ENCODE measurements around the gene VPS11. TPM values are rescaled to one million over a fixed set of nuclear protein-coding genes. Genes with fewer than 3 reads are reported as not detected.

The VPS11 gene
- polyA plus RNA-seq, 3 donors = 28.6 to 56.6 (median 43.3) TPM

DNA sequence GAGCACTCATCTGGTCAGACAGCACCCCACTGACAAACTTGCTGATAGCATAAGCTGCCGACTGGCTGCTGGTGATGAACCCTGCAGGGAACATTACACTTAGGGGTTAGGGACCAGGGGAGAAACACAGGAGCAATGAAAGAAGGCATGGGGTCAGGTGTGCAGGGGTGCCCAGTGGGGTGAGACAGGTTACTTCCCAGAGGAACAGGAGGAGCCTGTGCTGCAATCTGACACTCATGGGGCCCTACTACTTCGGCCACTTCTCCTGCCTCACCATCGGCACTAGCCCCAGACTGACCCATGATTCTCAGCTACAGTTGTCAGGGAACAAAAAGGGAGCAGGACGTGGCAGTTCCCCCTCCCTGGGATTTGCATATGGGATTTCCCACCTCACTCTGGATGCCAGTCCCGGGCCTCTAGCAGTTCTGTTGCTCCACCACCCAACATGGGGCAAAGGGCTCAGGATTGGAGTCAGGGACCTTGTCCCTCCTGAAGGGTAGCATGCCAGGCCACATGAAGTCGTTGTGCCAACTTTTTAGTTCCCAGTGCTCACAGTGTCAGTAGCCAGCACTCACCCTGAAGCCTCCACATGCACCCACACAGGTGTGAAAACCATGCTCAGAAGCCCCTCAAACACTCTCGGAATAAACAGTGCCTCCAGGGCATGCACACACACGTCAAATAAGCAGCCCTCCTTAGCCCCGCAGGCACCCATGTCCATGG, 39.1 kb upstream of the VPS11 start:
- Histone ChIP-seq H4K20me1 (ENCODE audit: insufficient read depth, low read length) (no peaks in the 10 kb centered on the region), H3K9ac (ENCODE audit: insufficient read depth, low read length, poor library complexity, severe bottlenecking) (no peak overlapping the region), H3K4me2 (replicated peaks; ENCODE audit: extremely low read depth, low read length, poor library complexity, severe bottlenecking) (no peak overlapping the region), H3K4me1 (ENCODE audit: control insufficient read depth in 1 of 2, insufficient read depth in 2 of 2, low read length in 2 of 2) (peaks cover 8 to 15% of the 10 kb centered on the region in 2 donors), H3K36me3 (replicated peaks in 1 of 2; ENCODE audit: control insufficient read depth in 1 of 2, insufficient read depth in 2 of 2, low read length in 2 of 2) (peaks cover 21 to 30% of the 10 kb centered on the region in 2 donors), H3K27me3 (ENCODE audit: control insufficient read depth in 2 of 2, insufficient read depth in 2 of 2, low read length in 2 of 2) (no peaks in the 10 kb centered on the region), H3K79me2 (ENCODE audit: insufficient read depth, low read length) (peaks cover 3% of the 10 kb centered on the region), H2AFZ (ENCODE audit: insufficient read depth, low read depth, low read length, poor library complexity, severe bottlenecking) (no peak overlapping the region), H3K9me3 (replicated peaks in 1 of 2; ENCODE audit: control insufficient read depth in 1 of 2, insufficient read depth in 1 of 2, low read length in 2 of 2) (no peaks in the 10 kb centered on the region), H3K27ac (ENCODE audit: low read depth in 1 of 2, low read length in 2 of 2) (no peak overlapping the region), H3K4me3 (replicated peaks in 1 of 3; ENCODE audit: low read depth in 2 of 3, low read length in 3 of 3) (no peak overlapping the region)
- TF ChIP-seq CTCF (IDR thresholded peaks at IDR 0.05) = no peak
- 98% methylated on average over 6 of the region's 9 CpGs for WGBS (ENCODE audit: insufficient coverage)
- Mint-ChIP-seq H3K9me3 (no peaks in the 10 kb centered on the region), H3K4me3 (no peak overlapping the region), H3K4me1 (peaks cover 16% of the 10 kb centered on the region), H3K27me3 (ENCODE audit: low read depth in 3 of 3) (no peaks in the 10 kb centered on the region), H3K36me3 (peaks cover 29 to 31% of the 10 kb centered on the region in 2 donors), H3K27ac (peak overlapping the region in 1 of 7 donors; percentile 3)
- intact Hi-C loops (cut with micrococcal nuclease) = no loop called here
- DNase-seq = no peak

DNA sequence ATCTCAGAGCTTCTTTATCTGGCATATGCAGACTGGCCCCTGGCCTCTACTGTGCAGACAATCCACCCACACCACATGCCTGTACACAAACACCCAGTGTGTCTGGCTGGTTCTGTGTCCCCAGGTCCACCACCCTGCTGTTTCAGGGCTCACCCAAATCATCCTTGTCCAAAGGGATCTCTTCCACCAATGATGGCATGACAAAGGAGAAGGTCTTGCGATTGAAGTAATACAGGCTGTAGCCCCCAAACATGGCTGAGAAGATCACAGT, 38.6 kb upstream of the VPS11 start:
- H3K27me3 Mint-ChIP-seq (ENCODE audit: low read depth in 3 of 3) = no peaks in the 10 kb centered on the region
- no peak overlapping the region for H3K9ac ChIP-seq (ENCODE audit: insufficient read depth, low read length, poor library complexity, severe bottlenecking)
- H3K27ac ChIP-seq (ENCODE audit: low read depth in 1 of 2, low read length in 2 of 2) = no peak overlapping the region

More for the DNA sequence above, 38.6 kb upstream of the VPS11 start:
- Histone ChIP-seq H3K4me2 (replicated peaks; ENCODE audit: extremely low read depth, low read length, poor library complexity, severe bottlenecking) (no peak overlapping the region), H2AFZ (ENCODE audit: insufficient read depth, low read depth, low read length, poor library complexity, severe bottlenecking) (peak overlapping the region; percentile 100), H3K4me1 (ENCODE audit: control insufficient read depth in 1 of 2, insufficient read depth in 2 of 2, low read length in 2 of 2) (peaks cover 8 to 15% of the 10 kb centered on the region in 2 donors), H3K9me3 (replicated peaks in 1 of 2; ENCODE audit: control insufficient read depth in 1 of 2, insufficient read depth in 1 of 2, low read length in 2 of 2) (no peaks in the 10 kb centered on the region), H4K20me1 (ENCODE audit: insufficient read depth, low read length) (no peaks in the 10 kb centered on the region), H3K36me3 (replicated peaks in 1 of 2; ENCODE audit: control insufficient read depth in 1 of 2, insufficient read depth in 2 of 2, low read length in 2 of 2) (peaks cover 16 to 26% of the 10 kb centered on the region in 2 donors), H3K79me2 (ENCODE audit: insufficient read depth, low read length) (peaks cover 3% of the 10 kb centered on the region), H3K4me3 (replicated peaks in 1 of 3; ENCODE audit: low read depth in 2 of 3, low read length in 3 of 3) (no peak overlapping the region), H3K27me3 (ENCODE audit: control insufficient read depth in 2 of 2, insufficient read depth in 2 of 2, low read length in 2 of 2) (no peaks in the 10 kb centered on the region)
- Mint-ChIP-seq H3K36me3 (peaks cover 24 to 26% of the 10 kb centered on the region in 2 donors), H3K27ac (peak overlapping the region in 2 of 7 donors; percentile 3 to 13), H3K9me3 (no peaks in the 10 kb centered on the region), H3K4me3 (no peak overlapping the region), H3K4me1 (peaks cover 16% of the 10 kb centered on the region)
- no peak for TF ChIP-seq CTCF (IDR thresholded peaks at IDR 0.05)
- intact Hi-C loops (cut with micrococcal nuclease) = no loop called here
- 100% methylated on average over 1 of the region's 1 CpG for WGBS (ENCODE audit: insufficient coverage)
- DNase-seq = no peak

Measured in CD14-positive monocyte (primary cell).